Stimulated activated memory B cell treated with anti-CD40 and anti-IgM and Interleukin-4, amounts not matched to agents 10 μg/mL and 1 μg/mL and 100 μg/mL, for 72 hours (primary cell): ENCODE measurements around the gene BTBD16.

ENCODE experiments used
- ATAC-seq: fragments of 150-1000 bp; cut with Tn5 transposase; 2 replicates; pipeline ENCODE4 v1.10.0; 2021
- H3K27ac Mint-ChIP-seq: one replicate; pipeline ENCODE4 v1.8.0; 2022; ENCODE audit warnings: mild to moderate bottlenecking, mixed read lengths
- H3K27me3 Mint-ChIP-seq: one replicate; pipeline ENCODE4 v1.8.0; 2022; ENCODE audit warnings: mixed read lengths
- H3K36me3 Mint-ChIP-seq: one replicate; pipeline ENCODE4 v1.8.0; 2022; ENCODE audit warnings: mixed read lengths
- H3K4me1 Mint-ChIP-seq: one replicate; pipeline ENCODE4 v1.8.0; 2022; ENCODE audit warnings: mixed read lengths
- H3K4me3 Mint-ChIP-seq: one replicate; pipeline ENCODE4 v1.8.0; 2022; ENCODE audit warnings: mild to moderate bottlenecking, moderate library complexity, mixed read lengths
- H3K9me3 Mint-ChIP-seq: one replicate; pipeline ENCODE4 v1.8.0; 2022; ENCODE audit warnings: mixed read lengths

BTBD16 gene

DNA sequence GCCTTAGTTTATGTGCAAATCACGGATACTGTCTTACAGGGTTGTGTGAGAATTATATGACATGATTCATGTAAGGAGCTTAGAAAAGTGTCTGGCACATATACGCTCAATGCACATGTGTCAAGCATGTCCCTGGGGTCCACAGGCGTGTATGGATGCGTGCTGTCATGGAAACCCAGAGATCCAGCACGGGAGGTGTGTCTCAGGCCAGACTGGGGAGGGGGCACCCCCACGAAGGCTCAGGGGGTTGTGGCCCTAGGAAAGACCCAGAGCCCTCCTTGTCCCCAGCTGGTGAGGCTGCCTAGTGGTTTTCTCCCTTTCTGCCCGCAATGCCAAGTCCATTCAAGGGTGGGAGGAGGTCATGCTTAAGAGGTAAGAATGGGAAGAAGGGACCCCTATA, 9.1 kb downstream of the BTBD16 start:
- no peak overlapping the region for H3K4me3 Mint-ChIP-seq

DNA sequence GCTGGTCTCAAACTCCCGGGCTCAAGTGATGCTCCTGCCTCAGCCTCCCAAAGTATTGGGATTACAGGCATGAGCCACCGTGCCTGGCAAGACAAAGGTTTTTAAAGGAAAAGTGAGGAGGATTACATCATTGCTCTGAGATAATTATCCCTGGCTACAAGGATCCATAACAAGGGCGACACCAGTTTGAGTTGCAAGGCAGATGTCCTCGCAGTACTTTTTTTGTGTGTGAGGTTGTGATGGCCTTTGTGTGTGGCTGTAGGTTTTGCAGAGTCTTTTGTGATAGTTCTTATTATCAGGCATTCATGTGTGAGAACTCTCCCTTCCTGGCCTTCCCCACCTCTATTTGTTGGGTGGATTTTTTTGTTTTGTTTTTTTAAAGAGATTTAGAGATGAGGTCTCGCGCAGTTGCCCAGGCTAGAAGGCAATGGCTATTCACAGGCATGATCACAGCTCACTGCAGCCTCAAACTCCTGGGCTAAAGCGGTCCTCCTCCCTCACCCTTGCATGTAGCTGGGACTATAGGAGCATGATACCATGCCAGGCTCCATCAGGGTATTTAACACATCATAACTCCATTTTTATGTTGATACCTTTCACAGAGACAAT, 10.0 kb downstream of the BTBD16 start:
- no peaks in the 10 kb centered on the region for H3K9me3 Mint-ChIP-seq
- no peak overlapping the region for H3K27ac Mint-ChIP-seq
- peaks cover 4% of the 10 kb centered on the region for H3K4me1 Mint-ChIP-seq
- no peak overlapping the region for H3K4me3 Mint-ChIP-seq
- no peaks in the 10 kb centered on the region for H3K36me3 Mint-ChIP-seq
- ATAC-seq: no peak
- H3K27me3 Mint-ChIP-seq: peaks cover 20% of the 10 kb centered on the region

More for the DNA sequence above, 9.1 kb downstream of the BTBD16 start:
- H3K9me3 Mint-ChIP-seq: no peaks in the 10 kb centered on the region
- ATAC-seq: no peak
- no peaks in the 10 kb centered on the region for H3K36me3 Mint-ChIP-seq
- H3K4me1 Mint-ChIP-seq: peaks cover 4% of the 10 kb centered on the region
- peaks cover 20% of the 10 kb centered on the region for H3K27me3 Mint-ChIP-seq
- H3K27ac Mint-ChIP-seq: no peak overlapping the region

DNA sequence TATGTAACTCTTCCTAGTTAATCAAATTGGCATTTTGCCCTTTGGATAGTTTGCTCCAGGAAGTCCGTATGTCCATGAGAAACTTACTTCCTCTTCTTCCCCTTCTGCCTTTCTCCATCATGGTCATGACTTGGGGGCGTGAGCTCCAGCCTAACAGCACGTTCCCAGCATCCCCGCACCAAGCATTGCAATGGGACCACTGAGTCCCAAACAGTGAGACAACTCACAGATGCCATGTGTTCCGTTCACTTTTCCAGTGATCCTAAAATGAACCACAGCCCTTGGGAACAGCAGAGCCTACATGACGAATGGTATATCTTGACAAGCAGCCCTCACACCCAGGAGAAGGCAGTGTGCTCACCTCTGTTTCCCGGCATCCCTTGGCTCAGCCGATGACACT, 10.7 kb downstream of the BTBD16 start:
- Mint-ChIP-seq H3K4me3 (no peak overlapping the region), H3K36me3 (no peaks in the 10 kb centered on the region), H3K9me3 (no peaks in the 10 kb centered on the region), H3K4me1 (peaks cover 4% of the 10 kb centered on the region), H3K27me3 (peaks cover 25% of the 10 kb centered on the region), H3K27ac (no peak overlapping the region)
- ATAC-seq: no peak

DNA sequence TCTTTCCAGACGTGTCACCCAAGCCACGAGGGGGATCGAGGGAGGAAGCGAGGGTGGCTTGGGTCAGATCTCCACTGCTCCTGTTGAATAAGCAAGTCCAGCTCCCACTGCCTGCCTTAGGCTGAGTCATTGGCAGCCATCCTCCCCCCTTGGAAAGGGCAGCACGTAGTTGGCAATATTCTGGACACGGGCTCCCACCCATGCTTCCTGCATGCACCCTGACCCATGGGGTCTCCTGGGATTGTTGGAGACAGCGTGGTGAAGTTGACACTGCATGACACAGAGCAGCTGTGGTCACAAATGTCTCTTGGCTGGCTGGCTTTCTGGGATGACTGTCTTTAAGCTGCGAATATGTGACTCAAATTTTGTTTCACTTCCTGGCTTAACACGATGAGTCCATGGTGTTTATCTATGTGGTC, 11.2 kb downstream of the BTBD16 start:
- Mint-ChIP-seq H3K36me3 (no peaks in the 10 kb centered on the region), H3K9me3 (no peaks in the 10 kb centered on the region), H3K27me3 (peaks cover 29% of the 10 kb centered on the region), H3K4me3 (no peak overlapping the region), H3K4me1 (peaks cover 4% of the 10 kb centered on the region), H3K27ac (no peak overlapping the region)
- ATAC-seq: no peak

DNA sequence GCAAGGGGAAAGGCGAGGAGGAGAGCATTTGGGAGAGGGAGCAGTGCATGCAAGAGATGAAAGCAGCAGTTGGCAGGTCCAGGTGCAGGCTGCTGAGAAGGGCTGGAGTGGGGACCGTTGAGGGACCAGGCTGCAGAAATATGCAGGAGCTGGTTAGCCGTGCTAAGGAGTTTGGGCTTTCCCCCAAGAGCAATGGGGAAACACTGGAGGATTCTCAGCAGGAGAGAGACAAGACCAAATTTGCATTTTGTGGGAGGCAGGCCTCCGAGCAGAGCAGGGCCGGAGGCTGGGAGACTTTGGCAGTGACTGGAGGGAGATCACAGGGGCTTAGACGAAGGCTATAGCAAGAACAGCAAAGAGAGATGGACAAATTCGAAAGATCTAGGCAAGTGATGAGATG, 11.8 kb downstream of the BTBD16 start:
- Mint-ChIP-seq H3K4me1 (peaks cover 4% of the 10 kb centered on the region), H3K27ac (no peak overlapping the region), H3K27me3 (peaks cover 29% of the 10 kb centered on the region), H3K4me3 (no peak overlapping the region), H3K9me3 (no peaks in the 10 kb centered on the region), H3K36me3 (no peaks in the 10 kb centered on the region)
- ATAC-seq: no peak

DNA sequence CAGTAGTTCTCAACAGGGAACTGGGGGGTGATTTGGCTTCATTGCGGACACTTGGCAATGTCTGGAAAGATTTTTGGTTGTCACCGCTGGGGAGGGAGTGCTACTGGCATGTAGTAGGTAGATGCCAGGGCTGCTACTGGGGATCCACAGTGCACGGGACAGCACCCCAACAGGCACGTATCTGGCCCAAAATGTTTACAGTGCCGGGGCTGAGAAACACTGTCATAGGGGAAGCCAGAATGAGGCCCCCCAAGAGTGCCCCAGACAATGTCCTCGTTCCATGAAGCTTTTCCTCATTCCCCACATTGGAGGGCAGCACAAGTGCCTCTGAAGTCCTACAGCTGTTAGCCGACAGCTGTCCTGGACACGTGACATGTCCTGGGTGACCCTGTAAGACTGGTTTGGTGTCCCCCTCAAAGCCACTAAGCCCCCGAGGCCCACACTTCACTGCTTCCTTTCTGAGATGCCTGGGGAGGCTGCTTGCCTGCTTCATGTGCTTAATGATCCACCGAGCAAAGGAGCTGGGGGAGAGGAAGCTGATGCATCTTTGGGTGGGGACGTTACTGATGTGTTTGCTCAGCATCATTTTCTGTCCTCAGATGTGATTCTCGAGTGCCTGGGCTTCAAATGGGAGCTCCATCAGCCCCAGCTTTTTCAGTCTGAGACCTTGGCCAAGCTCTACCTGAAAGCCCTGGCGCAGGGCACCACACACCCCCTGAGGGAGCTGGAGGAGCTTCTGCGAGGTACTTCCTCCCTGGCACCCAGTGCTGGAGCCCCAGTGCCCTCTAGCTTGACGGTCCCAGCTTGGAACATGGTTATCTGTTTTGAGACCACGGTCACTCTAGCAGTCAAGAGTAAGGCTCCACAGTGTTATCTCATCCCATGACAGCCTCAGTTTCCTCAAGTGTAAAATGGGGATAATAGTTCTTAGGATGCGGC, 14.7 kb downstream of the BTBD16 start:
- Mint-ChIP-seq H3K36me3 (no peaks in the 10 kb centered on the region), H3K4me1 (no peaks in the 10 kb centered on the region), H3K27me3 (peaks cover 42% of the 10 kb centered on the region), H3K9me3 (no peaks in the 10 kb centered on the region), H3K4me3 (no peak overlapping the region), H3K27ac (no peak overlapping the region)
- no peak for ATAC-seq

DNA sequence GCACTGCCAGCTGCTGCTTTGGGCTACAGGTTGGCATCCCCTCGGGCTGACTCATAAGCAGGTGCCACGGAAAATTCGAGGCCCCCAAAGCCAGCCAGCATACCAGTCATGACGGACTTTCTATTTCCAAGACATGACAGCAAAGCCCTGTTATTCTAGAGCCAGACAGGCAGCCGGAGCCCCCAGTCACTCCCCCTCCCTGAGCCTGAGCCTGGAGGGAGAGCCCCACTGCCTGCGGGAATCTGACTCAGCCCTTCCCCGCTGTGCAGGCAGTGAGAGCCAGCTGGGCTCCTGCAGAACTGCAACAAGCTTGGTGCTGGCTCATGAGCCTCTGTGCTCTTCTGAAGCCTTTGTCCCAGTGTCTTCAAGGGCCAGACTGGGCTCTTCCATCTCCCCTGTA, 15.8 kb downstream of the BTBD16 start:
- Mint-ChIP-seq H3K4me3 (no peak overlapping the region), H3K27ac (no peak overlapping the region), H3K9me3 (no peaks in the 10 kb centered on the region), H3K4me1 (no peaks in the 10 kb centered on the region), H3K27me3 (peaks cover 37% of the 10 kb centered on the region), H3K36me3 (no peaks in the 10 kb centered on the region)
- ATAC-seq: no peak

DNA sequence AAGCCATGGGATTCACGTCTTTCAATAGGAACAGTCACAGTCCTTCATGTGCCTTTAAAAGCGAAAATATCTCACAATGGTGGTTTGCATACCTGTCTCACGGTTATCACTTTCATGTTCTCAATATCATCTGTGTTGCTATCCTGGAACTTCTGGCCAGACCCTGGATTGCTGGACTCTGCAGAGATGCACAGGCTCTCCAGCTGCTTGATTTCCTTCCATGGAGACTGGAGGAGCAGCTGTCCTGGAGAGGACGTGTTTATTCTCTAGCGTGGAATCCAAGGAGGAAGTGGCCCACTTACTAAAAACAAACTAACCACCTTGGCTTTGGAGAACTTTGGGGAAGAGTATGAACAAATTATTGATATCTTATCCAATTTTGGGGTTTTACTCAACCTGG, 16.5 kb downstream of the BTBD16 start:
- no peak overlapping the region for H3K4me3 Mint-ChIP-seq
- H3K27me3 Mint-ChIP-seq: peaks cover 30% of the 10 kb centered on the region
- H3K4me1 Mint-ChIP-seq: no peaks in the 10 kb centered on the region
- no peak for ATAC-seq
- H3K9me3 Mint-ChIP-seq: no peaks in the 10 kb centered on the region
- no peaks in the 10 kb centered on the region for H3K36me3 Mint-ChIP-seq
- no peak overlapping the region for H3K27ac Mint-ChIP-seq

DNA sequence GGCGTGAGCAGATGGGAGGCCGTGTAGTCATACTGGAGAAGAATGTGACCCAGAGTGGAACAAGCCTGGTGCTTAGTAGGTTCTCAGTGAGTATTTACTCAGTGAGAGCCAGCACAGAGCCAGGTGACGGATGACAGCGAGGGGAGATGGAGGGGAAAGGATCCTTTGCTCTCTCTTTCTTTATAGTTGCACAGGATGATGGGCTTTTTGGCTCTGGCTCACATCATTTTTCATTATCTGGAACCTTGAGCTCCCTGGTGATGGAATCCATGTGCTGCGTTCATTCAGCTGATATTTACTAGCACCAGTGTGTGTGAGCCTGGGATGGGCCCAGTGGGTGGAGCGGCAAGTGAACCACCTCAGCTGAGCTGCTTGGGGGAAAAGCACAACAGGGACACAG, 17.2 kb downstream of the BTBD16 start:
- Mint-ChIP-seq H3K4me3 (no peak overlapping the region), H3K27me3 (peaks cover 23% of the 10 kb centered on the region), H3K4me1 (no peaks in the 10 kb centered on the region), H3K27ac (no peak overlapping the region), H3K9me3 (no peaks in the 10 kb centered on the region), H3K36me3 (no peaks in the 10 kb centered on the region)
- no peak for ATAC-seq

DNA sequence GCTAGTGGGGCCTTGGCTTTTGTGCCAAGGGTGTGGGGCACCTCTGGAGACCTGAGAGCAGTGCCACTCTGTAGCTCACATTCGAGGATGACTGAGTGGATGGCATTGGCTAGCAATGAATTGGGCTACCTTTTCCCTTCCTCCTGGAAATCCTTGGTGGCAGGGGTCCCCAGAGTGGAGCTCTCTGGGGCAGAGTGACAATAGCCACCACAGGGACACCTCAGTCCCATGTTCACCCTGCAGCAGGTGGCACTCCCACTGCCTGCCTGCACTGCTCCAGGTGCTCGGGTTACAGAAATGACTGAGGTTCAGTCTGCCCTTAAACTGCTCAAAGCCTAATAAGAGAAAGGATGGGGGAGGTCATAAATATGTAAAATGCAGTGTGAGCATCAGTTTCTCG, 17.8 kb downstream of the BTBD16 start:
- no peaks in the 10 kb centered on the region for H3K4me1 Mint-ChIP-seq
- no peak overlapping the region for H3K27ac Mint-ChIP-seq
- H3K36me3 Mint-ChIP-seq: no peaks in the 10 kb centered on the region
- no peak for ATAC-seq
- H3K9me3 Mint-ChIP-seq: no peaks in the 10 kb centered on the region
- H3K4me3 Mint-ChIP-seq: no peak overlapping the region
- H3K27me3 Mint-ChIP-seq: peaks cover 22% of the 10 kb centered on the region

DNA sequence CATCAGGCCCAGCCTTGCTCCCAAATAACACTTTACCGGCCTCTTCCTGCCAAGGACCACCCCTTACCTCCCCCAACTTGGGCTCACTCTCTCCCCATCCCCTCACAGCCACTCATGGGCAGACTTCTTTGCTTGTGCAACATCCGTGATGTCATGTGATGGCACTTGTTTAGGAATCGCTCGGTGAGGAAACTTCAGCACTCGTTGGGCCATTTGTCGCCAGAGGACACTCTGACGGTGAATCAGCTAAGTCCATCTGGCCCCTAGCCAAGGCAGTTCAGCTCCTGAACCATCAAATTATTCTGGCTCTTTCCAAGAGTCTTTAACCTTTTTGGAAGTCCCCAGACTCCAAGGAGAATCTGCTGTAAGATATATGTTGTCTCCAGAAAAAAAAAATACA, 19.2 kb downstream of the BTBD16 start:
- Mint-ChIP-seq H3K27ac (no peak overlapping the region), H3K36me3 (no peaks in the 10 kb centered on the region), H3K4me1 (no peaks in the 10 kb centered on the region)

DNA sequence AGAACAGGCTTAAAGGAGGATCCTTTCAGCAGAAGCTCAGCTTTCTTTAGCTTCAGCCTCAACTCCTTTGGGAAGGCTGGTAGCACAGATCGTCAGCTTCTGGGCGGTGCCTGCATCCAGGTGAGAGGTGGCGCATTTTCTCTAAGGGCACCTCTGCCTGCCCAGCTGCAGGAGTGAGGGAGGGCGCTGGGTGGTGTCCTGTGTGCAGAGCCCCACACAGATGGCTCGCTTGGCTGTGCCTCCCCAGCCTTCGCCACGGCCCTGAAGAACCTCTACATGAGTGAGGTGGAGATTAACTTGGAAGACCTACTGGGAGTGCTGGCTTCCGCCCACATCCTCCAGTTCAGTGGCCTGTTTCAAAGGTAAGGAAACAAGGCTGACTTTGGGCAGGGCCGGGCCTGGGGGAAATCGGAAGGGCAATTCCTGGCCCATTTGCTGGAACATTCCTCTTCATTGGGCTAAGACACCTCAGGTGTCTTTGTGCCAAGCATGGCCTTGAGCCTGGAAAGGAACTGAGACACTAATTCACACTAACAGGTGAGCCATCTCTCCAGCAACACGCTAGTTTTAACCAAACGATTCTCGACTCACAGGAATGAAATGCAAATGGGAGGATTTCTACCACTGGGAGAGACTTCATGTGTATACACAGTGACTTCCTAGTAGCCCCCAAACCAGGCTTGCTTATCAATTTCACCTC, 19.9 kb downstream of the BTBD16 start:
- H3K9me3 Mint-ChIP-seq: no peaks in the 10 kb centered on the region
- H3K36me3 Mint-ChIP-seq: no peaks in the 10 kb centered on the region
- peaks cover 31% of the 10 kb centered on the region for H3K27me3 Mint-ChIP-seq
- no peaks in the 10 kb centered on the region for H3K4me1 Mint-ChIP-seq
- no peak for ATAC-seq
- H3K27ac Mint-ChIP-seq: no peak overlapping the region
- H3K4me3 Mint-ChIP-seq: no peak overlapping the region

More for the DNA sequence above, 19.2 kb downstream of the BTBD16 start:
- Mint-ChIP-seq H3K4me3 (no peak overlapping the region), H3K27me3 (peaks cover 30% of the 10 kb centered on the region), H3K9me3 (no peaks in the 10 kb centered on the region)
- no peak for ATAC-seq

DNA sequence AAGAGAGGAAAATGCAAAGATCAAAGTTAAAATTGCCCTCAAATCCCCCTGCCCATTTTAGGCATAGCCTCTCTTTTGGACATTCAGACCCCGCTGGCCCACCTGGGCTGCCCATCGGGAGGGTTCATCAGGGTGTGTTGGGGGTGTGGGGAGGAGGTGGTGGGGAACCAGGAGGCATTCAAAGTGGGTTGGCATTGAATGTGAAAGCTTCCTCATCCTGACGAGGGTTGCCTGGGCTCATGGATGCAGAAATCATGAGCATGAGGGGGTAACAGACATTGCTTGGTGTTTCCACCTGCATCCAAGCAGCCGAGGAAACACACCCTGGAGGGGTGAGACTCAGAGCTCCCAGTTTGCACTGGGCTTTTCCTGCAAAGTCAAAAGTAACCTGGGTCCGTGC, 20.6 kb downstream of the BTBD16 start:
- no peak overlapping the region for H3K4me3 Mint-ChIP-seq
- H3K9me3 Mint-ChIP-seq: no peaks in the 10 kb centered on the region
- no peak overlapping the region for H3K27ac Mint-ChIP-seq
- H3K36me3 Mint-ChIP-seq: no peaks in the 10 kb centered on the region
- no peak for ATAC-seq
- H3K27me3 Mint-ChIP-seq: peaks cover 30% of the 10 kb centered on the region
- no peaks in the 10 kb centered on the region for H3K4me1 Mint-ChIP-seq

DNA sequence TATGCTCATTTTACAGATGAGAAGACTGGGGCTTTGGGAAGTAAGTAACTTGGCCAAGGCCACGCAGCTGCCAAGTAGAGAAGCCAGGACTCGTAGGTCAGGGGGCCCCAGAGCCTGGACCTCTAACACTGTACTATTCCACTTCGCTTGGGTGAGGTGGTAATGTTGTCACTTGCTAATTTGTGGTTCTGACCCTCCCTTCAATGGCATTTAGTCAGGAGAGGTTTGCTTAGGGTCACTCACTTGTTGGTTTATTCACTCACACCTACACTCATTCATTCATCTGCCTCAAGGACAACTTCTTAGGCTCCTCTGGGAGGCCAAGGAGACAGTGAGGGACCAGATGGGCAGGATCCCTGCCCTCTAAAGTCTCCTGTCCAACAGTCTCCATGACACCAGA, 21.3 kb downstream of the BTBD16 start:
- no peak overlapping the region for H3K4me3 Mint-ChIP-seq
- ATAC-seq: no peak
- H3K27me3 Mint-ChIP-seq: peaks cover 31% of the 10 kb centered on the region
- no peak overlapping the region for H3K27ac Mint-ChIP-seq
- H3K4me1 Mint-ChIP-seq: no peaks in the 10 kb centered on the region
- H3K9me3 Mint-ChIP-seq: no peaks in the 10 kb centered on the region
- H3K36me3 Mint-ChIP-seq: no peaks in the 10 kb centered on the region

DNA sequence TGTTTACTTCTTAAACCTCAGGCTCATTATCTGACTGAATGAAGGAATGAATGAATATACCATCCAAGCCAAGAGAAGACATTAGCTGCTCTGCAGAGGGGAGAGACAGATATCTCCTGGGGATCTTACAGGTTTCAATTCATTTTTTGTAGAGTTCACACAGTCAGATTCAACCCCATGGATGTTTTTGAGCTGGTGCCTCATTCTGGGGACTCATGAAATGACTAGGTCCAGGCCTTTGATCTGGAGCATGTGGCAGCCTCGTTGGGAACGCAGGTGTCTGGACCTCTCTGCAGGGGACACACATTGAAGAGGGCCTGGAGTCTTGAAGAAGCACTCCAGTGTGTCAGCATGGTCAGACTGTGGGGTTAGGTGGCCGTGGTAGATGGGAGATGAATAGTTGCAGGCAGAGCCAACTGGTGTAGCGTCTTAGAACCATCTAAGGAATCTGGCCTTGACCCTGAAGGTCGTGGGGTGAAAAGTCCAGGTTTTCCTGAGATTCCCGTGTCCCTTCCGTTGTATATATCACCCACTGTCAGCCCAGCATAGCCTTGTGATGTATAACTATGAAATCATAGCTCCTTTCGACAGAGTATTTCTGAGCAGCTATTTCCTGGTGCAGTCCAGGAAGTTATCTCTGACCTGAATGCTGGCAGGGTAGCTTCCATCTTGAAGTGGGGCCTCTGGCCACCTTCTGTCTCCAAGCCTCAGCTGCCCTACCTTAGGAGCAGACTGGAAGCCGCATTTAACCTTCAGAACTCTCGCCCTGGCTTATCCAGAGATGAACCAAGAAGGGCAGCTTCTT, 22.3 kb downstream of the BTBD16 start:
- Mint-ChIP-seq H3K4me1 (no peaks in the 10 kb centered on the region), H3K27ac (no peak overlapping the region), H3K9me3 (no peaks in the 10 kb centered on the region), H3K27me3 (peaks cover 26% of the 10 kb centered on the region), H3K4me3 (no peak overlapping the region), H3K36me3 (no peaks in the 10 kb centered on the region)
- peak; percentile 63 for ATAC-seq
